D721Med (cell line): ENCODE measurements around the gene PLAGL1.

Experiments
- DNase-seq: peaks from one replicate; pipeline ENCODE4 v3.0.0; 2011; ENCODE audit warnings: low spot score; ENCODE audit not compliant: insufficient read length
- FAIRE-seq: peaks from 2 replicates; lab custom pipeline; 2011; peaks lifted over from hg19 to GRCh38; lab: Jason Lieb, UNC
- TF ChIP-seq, protein P1 (sequence below): IDR thresholded peaks from 2 replicates; pipeline ENCODE4 v1.5.1; 2012; ENCODE audit warnings: mild to moderate bottlenecking, control low read depth; ENCODE audit not compliant: insufficient read depth; ENCODE audit errors: missing control alignments

Gene PLAGL1

DNA sequence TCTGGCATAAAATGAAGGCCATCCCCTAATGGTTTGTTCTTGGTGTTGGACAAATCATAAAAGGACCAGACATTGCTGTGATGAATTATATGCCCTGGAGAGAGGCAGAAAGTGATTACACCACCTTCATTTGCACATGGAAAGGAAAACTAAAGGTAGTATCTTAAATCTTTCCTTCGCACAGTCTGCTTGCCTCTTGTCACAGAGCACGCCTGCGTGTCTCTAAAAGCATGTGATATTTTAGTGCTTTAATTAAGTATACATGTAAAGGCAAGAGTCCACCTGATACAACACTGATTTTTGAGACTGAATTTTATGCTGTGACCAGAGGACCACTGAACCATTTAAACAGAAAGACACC is 28.8 kb upstream of the PLAGL1 start:
- DNase-seq (no peak), FAIRE-seq (no peak)

DNA sequence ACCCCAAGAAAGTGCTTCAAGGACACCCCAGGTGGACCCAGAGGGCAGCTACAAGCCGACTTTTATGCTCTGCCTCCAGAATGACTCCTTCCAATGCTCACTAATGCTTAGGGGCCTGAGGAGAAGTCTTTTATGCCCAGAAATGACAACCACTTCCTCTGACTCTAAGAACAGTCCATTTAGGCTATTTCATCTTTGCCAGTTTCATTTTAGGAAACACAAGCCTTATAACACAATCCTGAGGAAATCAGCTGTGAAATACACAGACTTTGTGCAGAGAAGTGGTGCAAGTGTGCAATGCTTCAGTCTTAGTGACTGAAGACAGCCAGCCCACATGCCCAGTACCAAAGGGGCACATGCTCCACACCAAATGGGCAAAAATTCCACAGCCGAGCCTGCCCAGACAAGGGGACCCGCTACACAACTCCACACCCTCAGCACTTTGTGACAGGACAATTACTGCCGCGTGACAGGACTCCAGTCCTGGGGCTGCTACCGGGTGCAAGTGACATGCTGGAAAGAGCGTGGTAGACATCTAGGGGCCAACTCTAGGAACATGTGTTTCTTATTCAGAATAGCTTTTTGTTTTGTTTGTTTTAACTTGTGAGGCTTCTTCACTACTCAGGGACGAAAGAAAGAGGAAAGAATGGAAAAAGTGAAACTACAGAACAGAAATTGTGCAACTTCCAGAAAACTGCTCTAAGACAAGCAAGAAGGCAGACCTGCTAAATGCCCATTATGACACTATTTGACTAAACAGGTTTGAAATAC is 28.2 kb upstream of the PLAGL1 start:
- no peak for DNase-seq

More for the DNA sequence above, 28.8 kb upstream of the PLAGL1 start:
- TF ChIP-seq, protein P1, sequence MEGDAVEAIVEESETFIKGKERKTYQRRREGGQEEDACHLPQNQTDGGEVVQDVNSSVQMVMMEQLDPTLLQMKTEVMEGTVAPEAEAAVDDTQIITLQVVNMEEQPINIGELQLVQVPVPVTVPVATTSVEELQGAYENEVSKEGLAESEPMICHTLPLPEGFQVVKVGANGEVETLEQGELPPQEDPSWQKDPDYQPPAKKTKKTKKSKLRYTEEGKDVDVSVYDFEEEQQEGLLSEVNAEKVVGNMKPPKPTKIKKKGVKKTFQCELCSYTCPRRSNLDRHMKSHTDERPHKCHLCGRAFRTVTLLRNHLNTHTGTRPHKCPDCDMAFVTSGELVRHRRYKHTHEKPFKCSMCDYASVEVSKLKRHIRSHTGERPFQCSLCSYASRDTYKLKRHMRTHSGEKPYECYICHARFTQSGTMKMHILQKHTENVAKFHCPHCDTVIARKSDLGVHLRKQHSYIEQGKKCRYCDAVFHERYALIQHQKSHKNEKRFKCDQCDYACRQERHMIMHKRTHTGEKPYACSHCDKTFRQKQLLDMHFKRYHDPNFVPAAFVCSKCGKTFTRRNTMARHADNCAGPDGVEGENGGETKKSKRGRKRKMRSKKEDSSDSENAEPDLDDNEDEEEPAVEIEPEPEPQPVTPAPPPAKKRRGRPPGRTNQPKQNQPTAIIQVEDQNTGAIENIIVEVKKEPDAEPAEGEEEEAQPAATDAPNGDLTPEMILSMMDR, result no peak

DNA sequence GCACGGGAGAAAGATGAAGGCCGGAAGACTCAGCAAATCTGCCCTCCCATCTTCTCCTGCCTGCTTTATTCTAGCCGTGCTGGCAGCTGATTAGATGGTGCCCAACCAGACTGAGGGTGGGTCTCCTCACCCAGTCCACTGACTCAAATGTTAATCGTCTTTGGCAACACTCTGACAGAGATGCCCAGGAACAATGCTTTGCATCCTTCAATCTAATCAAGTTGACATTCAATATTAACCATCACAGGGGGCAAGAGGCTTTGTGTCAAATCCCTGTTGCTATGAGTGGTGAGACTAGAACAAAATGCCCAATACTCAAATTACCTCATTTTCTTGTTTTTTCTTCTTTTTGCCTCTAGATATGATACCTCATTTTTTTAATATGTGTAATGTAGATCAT is 27.4 kb upstream of the PLAGL1 start:
- TF ChIP-seq, protein P1, result no peak
- FAIRE-seq (no peak), DNase-seq (no peak)

More for the DNA sequence above, 28.2 kb upstream of the PLAGL1 start:
- TF ChIP-seq, protein P1, result no peak
- no peak for FAIRE-seq

DNA sequence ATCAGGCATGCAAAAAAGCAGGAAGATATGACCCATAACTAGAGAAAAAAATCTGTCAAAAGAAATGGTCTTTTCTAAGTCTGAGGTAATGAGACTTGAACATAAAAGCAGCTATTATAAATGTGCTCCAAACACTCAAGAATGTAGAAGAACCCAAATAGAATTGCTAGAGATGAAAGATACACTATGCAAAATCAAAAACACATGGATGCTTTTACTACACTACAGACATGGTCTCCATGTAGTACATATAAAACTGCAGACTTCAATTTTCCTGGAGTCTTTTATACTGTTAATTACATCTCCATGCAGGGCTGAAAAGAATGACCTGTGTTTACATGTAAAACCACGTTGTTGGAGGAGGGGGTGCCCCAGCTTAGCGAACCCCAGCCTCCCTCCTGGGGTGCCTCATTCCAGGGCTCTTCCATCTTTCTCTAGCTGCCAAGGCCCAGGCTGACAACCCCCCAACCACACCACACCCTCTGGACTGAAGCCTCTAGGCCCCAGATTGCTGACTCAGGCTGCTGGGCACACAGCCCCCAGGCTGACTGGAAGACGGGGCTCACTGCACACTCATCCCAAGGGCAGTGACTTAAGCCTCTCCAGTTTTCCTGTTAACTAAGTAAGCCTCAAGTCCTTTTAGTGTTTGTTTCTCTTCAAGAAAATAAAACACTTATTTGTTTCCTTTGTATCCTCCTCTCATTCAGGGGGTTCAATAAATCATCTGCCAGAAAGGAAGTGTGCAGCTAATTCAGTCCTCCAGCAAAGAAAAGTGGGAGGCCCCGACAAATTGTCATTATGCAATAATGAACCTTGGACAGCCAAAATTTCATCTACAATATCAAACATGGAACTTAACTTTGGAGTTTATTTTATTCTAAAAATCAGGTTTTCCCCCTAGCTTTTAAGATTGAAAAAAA is 26.0 kb upstream of the PLAGL1 start:
- FAIRE-seq (no peak), DNase-seq (no peak)
- TF ChIP-seq, protein P1, result no peak

DNA sequence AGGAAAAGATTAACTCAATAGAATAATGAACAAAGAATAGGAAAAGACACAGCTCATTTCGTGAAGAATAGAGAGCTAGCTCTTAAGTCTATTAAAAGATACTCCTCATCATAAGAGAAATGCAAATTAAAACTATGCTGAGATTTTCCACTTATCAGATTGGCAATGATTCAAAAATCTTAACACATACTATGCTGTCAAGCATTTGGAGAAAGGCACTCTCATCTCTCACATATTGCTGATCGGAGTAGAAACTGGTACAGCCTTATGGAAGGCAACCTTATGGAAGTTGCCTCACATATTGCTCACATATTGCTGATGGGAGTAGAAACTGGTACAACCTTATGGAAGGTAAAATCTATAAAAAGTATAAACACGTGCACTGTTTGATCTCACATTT is 21.4 kb upstream of the PLAGL1 start:
- FAIRE-seq, result no peak
- DNase-seq, result no peak
- TF ChIP-seq, protein P1, result no peak

DNA sequence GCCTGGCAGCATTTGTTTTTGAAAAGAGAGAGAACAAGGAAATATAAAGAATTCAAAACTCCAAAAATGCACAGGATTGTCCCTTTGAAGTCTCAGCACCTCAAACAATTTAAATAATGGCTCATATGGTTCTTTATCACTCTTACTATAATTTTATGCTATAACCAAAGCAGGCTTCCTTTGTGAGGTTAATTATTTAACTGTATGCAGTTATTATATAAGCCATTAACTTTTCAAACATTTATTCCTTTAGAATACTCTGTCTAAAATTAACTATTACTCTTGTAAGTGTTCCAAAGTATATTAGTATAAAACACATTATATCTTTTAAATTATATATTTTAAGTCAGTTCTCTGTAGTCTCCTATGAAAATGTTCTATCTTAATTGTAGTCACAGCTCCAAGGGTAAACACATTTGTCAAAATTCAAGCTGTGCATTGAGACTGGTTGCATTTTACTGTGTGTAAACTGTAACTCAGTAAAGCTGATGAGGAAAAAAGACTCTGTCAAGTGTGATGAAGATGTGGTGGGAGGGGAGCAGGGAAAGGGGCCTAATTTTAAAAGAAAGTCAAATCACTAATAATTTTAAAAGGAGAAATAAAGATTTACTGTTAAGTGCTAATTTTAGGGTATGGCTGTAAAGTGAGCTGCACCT is 20.0 kb upstream of the PLAGL1 start:
- TF ChIP-seq, protein P1, result no peak
- DNase-seq (no peak), FAIRE-seq (no peak)
